ENCODE results near the gene AOX1. TPM values are rescaled to one million over a fixed set of nuclear protein-coding genes. Genes with fewer than 3 reads are reported as not detected.

The AOX1 gene
- total RNA-seq, 2 donors from 2014 or later = not detected

DNA sequence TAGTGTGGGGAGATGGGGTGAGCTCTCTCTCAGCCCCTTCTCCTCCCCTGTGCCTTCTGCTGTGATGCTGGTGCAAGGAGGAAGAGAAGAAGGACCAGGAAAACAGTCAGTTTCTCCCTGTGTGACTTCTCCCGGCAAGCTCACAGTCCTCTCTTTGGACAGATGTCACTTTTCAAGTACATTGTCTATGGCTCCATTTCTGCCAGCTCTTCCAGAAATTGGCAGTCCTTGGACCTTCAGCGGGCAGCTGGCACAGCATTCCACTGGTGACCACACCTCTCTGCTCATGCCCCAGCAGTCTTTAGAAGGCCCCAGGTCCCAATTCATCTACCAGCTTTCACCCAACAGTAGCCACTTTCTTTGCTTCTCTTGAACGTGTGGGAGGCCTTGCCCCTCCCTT lies 63.9 kb downstream of the AOX1 start:
- DNase-seq (no peak), ATAC-seq (no peak)
- H3K27ac Mint-ChIP-seq = no peak overlapping the region
- H3K36me3 Mint-ChIP-seq (ENCODE audit: low read depth) = no peaks in the 10 kb centered on the region
- H3K4me1 Mint-ChIP-seq = no peaks in the 10 kb centered on the region
- H3K9me3 ChIP-seq (ENCODE audit: control insufficient read depth, low read length, poor library complexity, severe bottlenecking) = no peaks in the 10 kb centered on the region
- H3K4me3 Mint-ChIP-seq = no peak overlapping the region
- peaks cover 21% of the 10 kb centered on the region for H3K27me3 Mint-ChIP-seq

DNA sequence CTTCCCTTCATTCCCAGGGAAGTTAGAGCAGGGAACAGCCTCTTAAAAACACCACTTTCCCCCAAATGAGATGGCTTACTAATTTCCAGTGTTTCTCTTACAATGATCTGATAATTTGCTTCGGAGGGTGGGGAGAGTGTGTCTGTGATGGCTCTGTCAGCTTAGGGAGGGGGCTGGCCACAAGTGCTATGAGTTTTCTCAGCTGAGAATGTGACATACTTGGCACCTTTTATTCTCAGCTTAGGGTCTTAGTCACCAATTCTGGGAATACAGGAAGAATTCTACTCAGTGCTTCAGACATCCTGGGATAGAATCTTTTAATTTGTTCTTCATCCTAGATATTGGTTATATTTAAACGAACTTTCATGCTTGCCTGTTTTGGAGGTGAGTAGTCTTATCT lies 64.4 kb downstream of the AOX1 start:
- DNase-seq (no peak), ATAC-seq (no peak)
- H3K27me3 Mint-ChIP-seq = peaks cover 23% of the 10 kb centered on the region
- H3K4me3 Mint-ChIP-seq = no peak overlapping the region
- no peaks in the 10 kb centered on the region for H3K4me1 Mint-ChIP-seq
- H3K36me3 Mint-ChIP-seq (ENCODE audit: low read depth) = no peaks in the 10 kb centered on the region
- H3K27ac Mint-ChIP-seq = no peak overlapping the region
- no peaks in the 10 kb centered on the region for H3K9me3 ChIP-seq (ENCODE audit: control insufficient read depth, low read length, poor library complexity, severe bottlenecking)

DNA sequence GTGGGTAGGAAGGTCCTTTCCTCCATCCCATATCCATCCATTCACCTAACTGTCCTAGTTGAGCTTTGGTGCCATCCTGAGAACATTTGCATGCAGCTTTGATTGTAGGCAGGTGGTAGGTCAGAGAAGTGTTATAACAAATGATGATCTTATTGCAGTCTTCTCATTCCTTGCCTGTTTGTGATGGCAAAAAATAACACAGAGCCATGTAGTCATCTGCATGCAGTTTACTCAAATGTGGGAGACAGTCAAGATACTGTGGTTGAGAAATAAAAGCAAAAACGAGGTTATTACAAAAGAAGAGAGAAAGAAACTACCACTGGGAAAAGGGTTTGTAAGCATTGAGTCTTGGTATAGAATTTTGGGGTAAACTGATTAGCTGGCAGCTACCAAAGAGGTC lies 66.3 kb downstream of the AOX1 start:
- Mint-ChIP-seq H3K27ac (no peak overlapping the region), H3K4me1 (no peaks in the 10 kb centered on the region), H3K4me3 (no peak overlapping the region), H3K27me3 (peaks cover 32% of the 10 kb centered on the region), H3K36me3 (ENCODE audit: low read depth) (no peaks in the 10 kb centered on the region)
- no peak for ATAC-seq
- H3K9me3 ChIP-seq (ENCODE audit: control insufficient read depth, low read length, poor library complexity, severe bottlenecking) = no peaks in the 10 kb centered on the region
- no peak for DNase-seq

DNA sequence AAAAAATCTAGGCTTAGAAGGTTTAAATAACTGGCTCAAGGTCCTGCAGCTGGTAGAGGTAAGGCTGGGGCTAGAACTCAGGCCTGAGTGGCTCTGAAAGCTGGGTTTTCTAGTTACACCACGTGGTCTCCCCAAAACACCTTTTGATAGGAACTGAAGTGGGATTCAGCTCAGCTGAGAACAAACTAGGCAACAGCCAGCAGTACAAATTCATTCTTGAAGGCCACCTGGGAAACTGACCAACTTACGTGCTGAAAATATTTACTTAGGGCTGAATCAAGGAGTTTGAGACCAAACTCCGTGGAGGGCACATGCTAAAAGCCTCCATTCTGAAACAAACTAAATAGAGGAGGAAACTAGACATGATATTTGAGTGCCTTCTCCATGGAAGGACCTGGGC lies 67.2 kb downstream of the AOX1 start:
- Mint-ChIP-seq H3K27me3 (peaks cover 32% of the 10 kb centered on the region), H3K36me3 (ENCODE audit: low read depth) (no peaks in the 10 kb centered on the region), H3K4me1 (no peaks in the 10 kb centered on the region), H3K4me3 (no peak overlapping the region), H3K27ac (no peak overlapping the region)
- H3K9me3 ChIP-seq (ENCODE audit: control insufficient read depth, low read length, poor library complexity, severe bottlenecking) = no peaks in the 10 kb centered on the region
- DNase-seq (no peak), ATAC-seq (no peak)

DNA sequence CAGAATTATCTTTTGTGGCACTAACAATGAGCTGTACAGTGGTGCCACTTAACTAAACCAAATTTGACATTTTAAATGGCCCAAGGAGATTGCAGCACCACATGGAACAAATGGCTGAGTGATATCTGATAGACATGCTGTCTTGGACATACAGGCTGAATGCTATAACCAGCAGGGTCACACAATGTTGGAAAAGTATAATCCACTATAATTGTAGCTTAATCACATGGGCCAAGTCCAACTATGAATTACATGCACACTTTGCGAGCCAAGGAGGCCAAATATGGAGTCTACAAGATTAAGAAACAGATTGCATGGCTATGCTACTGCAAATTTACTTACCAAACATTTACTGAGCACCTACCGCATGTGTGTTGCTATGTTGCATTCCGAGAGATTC lies 69.0 kb downstream of the AOX1 start:
- no peak for ATAC-seq
- Mint-ChIP-seq H3K36me3 (ENCODE audit: low read depth) (no peaks in the 10 kb centered on the region), H3K4me3 (no peak overlapping the region), H3K4me1 (no peaks in the 10 kb centered on the region), H3K27me3 (peaks cover 44% of the 10 kb centered on the region), H3K27ac (no peak overlapping the region)
- DNase-seq = no peak
- H3K9me3 ChIP-seq (ENCODE audit: control insufficient read depth, low read length, poor library complexity, severe bottlenecking) = no peaks in the 10 kb centered on the region

DNA sequence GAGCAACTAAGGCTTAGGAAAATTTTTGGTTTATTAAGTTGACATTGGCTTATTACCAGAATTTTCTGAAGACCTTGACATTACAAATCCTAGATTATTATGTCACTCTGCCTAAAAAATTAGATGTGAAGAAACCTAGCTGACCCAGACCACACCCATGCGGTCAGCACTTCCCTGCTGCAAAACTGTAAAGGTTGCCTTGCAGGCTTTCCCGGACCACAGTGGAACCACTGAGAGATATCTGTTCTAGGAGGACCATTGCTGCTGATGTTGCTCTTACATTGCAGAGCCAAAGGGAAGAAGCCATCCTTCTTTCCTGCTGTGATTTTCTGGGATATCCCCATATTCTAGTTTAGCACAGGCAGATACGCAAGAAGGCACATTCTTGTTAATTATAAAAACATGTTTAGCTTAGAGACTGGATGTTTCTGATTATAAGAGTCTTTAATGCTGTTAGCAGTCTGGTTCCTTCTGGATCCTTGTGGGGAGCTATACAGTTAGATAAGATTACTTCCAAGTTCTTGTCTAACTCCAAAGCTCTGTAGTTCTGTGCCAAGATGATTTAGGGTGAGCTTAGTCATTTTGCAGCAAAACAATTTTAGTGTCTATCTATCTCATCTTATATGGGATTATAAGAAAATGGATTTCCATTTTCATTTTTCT lies 70.2 kb downstream of the AOX1 start:
- Mint-ChIP-seq H3K4me1 (no peaks in the 10 kb centered on the region), H3K27ac (no peak overlapping the region), H3K4me3 (no peak overlapping the region), H3K36me3 (ENCODE audit: low read depth) (no peaks in the 10 kb centered on the region), H3K27me3 (peaks cover 32% of the 10 kb centered on the region)
- ATAC-seq (no peak), DNase-seq (no peak)
- no peaks in the 10 kb centered on the region for H3K9me3 ChIP-seq (ENCODE audit: control insufficient read depth, low read length, poor library complexity, severe bottlenecking)

DNA sequence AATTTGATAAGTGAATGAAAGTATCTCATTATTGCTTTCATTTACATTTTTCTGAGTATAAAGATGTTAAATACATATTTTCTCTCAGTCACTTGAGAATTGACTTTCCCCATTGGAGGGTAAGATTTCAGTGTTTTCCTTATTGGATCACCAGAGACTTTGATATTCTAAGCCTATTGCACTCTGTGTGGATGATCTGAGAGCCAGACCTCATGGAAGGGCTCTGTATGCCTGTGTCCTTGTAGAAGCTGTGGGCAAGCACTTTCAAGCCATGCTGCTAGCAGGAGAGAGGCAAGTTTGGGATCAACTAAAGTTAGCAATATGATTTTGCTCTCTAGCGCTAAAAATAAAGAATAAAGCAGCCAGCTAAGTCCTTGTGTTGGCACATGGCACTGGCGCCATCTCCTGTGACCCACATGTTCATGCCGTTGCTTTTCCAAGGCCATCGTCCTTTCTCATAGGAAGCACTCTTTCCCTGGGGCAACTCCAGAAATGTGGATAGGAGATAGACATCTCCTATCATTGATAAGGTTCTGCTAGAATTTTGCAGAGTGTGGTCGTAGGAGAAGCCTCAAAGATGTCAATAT lies 72.6 kb downstream of the AOX1 start:
- Mint-ChIP-seq H3K27ac (no peak overlapping the region), H3K4me3 (no peak overlapping the region), H3K4me1 (no peaks in the 10 kb centered on the region), H3K36me3 (ENCODE audit: low read depth) (no peaks in the 10 kb centered on the region), H3K27me3 (peaks cover 42% of the 10 kb centered on the region)
- DNase-seq = no peak
- H3K9me3 ChIP-seq (ENCODE audit: control insufficient read depth, low read length, poor library complexity, severe bottlenecking) = no peaks in the 10 kb centered on the region
- no peak for ATAC-seq

DNA sequence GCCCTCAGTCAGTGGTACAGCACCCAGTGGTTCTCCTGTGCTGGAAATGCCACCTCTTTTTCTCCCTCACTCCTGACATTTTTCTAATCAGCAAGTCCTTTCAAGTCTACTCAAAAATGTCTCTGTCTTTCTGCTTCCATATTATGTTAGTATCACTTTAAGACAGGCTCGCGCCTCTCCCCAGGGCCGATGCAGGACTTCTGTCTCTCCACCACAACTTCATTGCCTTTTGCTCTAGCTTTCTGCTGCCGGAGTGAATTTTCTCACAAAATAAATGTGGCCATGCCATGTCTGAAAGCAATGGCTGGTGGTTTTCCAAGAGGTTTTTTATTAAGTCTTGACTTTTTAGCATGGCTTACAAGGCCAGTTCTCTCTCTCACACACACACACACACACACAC lies 73.6 kb downstream of the AOX1 start:
- Mint-ChIP-seq H3K27me3 (peaks cover 44% of the 10 kb centered on the region), H3K36me3 (ENCODE audit: low read depth) (no peaks in the 10 kb centered on the region), H3K4me1 (no peaks in the 10 kb centered on the region), H3K27ac (no peak overlapping the region), H3K4me3 (no peak overlapping the region)
- no peaks in the 10 kb centered on the region for H3K9me3 ChIP-seq (ENCODE audit: control insufficient read depth, low read length, poor library complexity, severe bottlenecking)
- DNase-seq (no peak), ATAC-seq (no peak)

DNA sequence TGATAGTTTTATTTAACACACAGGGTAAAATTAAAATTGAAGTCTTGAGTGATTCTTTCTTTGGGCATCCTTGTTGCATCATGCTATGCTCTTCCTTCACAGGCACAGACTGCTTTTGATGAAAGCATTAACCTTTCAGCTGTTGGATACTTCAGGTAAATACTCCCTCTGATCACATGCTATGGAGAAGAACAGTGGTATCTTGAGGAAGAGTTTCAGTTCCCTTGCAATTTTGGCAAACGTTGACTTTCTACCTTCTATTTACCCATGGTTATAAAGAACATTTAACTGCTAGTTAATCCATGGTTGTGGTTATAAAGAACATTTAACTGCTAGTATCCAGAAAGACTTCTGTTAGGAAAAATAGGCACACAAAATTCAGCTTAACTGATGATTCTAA lies 75.7 kb downstream of the AOX1 start:
- Mint-ChIP-seq H3K36me3 (ENCODE audit: low read depth) (no peaks in the 10 kb centered on the region), H3K27ac (no peak overlapping the region), H3K4me3 (no peak overlapping the region), H3K27me3 (peaks cover 38% of the 10 kb centered on the region), H3K4me1 (no peaks in the 10 kb centered on the region)
- ATAC-seq = no peak
- H3K9me3 ChIP-seq (ENCODE audit: control insufficient read depth, low read length, poor library complexity, severe bottlenecking) = no peaks in the 10 kb centered on the region
- DNase-seq = no peak

DNA sequence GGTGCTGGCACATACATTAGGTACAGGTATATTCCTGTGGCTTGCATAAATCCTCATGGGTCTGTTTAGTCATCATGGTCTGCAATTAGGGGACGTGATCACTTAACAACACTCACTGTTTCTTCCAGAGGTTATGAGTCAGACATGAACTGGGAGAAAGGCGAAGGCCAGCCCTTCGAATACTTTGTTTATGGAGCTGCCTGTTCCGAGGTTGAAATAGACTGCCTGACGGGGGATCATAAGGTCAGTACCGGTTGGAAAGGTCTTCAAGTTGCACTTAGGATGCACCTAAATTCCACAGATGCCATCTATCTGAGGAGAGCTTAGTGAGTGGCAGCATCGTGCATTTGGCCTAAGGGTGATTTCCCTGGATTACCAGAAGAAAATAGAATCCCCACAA lies 76.9 kb downstream of the AOX1 start:
- DNase-seq (no peak), ATAC-seq (no peak)
- Mint-ChIP-seq H3K4me1 (no peaks in the 10 kb centered on the region), H3K27me3 (peaks cover 33% of the 10 kb centered on the region), H3K27ac (no peak overlapping the region), H3K36me3 (ENCODE audit: low read depth) (peaks cover 2% of the 10 kb centered on the region), H3K4me3 (no peak overlapping the region)
- no peaks in the 10 kb centered on the region for H3K9me3 ChIP-seq (ENCODE audit: control insufficient read depth, low read length, poor library complexity, severe bottlenecking)

DNA sequence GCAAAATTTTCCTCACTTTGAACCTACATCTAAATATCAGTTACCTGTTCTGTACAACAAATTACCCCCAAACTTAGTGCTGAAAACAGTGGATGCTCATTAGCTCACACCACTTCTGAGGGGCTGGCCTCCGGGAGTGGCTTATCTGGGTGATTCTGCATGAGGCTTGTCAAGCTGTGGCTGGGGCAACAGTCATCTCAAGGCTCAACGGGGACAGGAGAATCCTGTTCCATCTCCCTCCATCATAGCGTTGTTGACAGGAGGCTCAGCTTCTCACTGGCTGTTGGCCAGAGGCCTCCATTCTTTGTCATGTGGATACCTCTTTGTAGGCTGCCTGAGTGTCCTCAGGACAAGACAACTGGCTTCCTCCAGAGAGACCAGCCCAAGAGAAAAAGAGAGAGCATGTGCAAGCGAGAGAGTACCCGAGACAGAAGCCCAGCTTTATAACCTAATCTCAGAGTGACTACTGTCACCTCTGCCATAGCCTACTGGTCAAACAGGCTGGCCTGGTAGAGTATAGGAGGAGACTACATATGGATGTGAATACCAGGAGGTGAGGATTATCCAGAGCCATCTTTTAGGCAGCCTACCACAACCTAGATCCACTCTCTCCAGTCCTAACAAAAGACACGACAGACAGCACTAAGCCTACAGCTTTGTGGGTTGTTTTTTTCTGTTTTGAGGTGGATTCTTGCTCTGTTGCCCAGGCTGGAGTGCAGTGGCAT lies 79.1 kb downstream of the AOX1 start:
- H3K4me1 Mint-ChIP-seq = no peaks in the 10 kb centered on the region
- no peak overlapping the region for H3K27ac Mint-ChIP-seq
- no peaks in the 10 kb centered on the region for H3K9me3 ChIP-seq (ENCODE audit: control insufficient read depth, low read length, poor library complexity, severe bottlenecking)
- ATAC-seq = no peak
- DNase-seq = no peak
- H3K36me3 Mint-ChIP-seq (ENCODE audit: low read depth) = peaks cover 2% of the 10 kb centered on the region
- H3K4me3 Mint-ChIP-seq = no peak overlapping the region
- H3K27me3 Mint-ChIP-seq = peaks cover 23% of the 10 kb centered on the region

DNA sequence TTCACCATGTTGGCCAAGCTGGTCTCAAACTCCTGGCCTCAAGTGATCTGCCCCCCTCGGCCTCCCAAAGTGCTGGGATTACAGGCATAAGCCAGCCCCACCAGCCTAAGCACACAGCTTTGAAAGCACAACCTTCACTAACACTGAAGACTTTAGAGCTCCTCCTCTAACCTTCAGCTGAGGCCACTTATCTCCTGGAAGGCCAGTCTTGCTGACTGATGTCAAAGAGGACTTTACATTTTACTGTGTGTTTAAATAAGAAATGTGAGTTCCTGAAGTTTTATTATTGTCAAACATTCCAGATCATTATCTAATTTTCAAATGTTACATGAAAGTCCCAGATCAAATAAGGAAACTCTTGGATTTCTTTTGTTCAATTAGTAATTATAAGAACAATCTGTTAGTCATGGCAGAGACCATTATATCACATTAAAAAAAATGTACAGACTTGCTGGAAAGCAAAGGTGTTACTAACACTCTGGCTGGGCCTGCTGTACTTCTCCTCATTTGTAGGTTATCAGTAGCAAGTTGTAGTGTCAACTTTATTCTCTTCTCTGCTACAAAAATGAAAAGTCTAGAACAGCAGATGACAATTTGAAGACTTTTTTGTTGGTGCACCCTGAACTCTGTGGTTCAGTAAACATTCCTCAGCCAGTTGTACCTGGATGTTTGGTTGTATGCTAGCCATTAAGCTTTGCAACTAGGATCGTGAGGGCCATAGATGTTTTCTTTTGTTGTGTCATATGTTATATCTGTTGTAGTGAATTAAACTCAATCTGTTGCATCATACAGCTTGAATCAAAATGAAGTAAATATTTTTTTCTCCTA lies 80.0 kb downstream of the AOX1 start:
- no peaks in the 10 kb centered on the region for H3K4me1 Mint-ChIP-seq
- H3K27ac Mint-ChIP-seq = no peak overlapping the region
- DNase-seq = no peak
- H3K4me3 Mint-ChIP-seq = no peak overlapping the region
- no peak for ATAC-seq
- H3K27me3 Mint-ChIP-seq = peaks cover 31% of the 10 kb centered on the region
- no peaks in the 10 kb centered on the region for H3K9me3 ChIP-seq (ENCODE audit: control insufficient read depth, low read length, poor library complexity, severe bottlenecking)
- peaks cover 2% of the 10 kb centered on the region for H3K36me3 Mint-ChIP-seq (ENCODE audit: low read depth)

DNA sequence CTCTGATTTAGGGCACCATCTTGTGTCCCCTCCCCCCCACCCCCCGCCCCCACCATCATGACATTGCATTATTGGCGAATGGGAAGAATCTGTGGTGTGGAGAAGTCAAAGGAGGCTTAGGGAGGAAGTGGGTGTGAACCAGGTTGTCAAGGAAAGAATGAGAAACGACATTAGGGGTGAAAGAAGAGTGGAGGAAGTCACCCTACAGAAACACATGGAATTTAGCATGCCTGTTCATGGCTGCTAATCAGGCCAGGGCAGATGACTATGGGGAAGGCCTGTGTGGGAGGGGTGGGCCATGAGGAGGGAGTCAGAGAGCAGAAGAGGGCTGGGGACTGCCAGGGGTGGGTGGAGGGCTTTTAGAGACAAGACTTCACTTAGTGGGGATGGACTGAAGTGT lies 81.6 kb downstream of the AOX1 start:
- no peak for DNase-seq
- no peaks in the 10 kb centered on the region for H3K9me3 ChIP-seq (ENCODE audit: control insufficient read depth, low read length, poor library complexity, severe bottlenecking)
- H3K4me1 Mint-ChIP-seq = no peaks in the 10 kb centered on the region
- no peak for ATAC-seq
- H3K36me3 Mint-ChIP-seq (ENCODE audit: low read depth) = peaks cover 2% of the 10 kb centered on the region
- no peak overlapping the region for H3K27ac Mint-ChIP-seq
- peaks cover 29% of the 10 kb centered on the region for H3K27me3 Mint-ChIP-seq
- no peak overlapping the region for H3K4me3 Mint-ChIP-seq

All from T-helper 17 cell (primary cell).